ENCODE measurements around the gene MBTPS2. TPM values are rescaled to one million over a fixed set of nuclear protein-coding genes. Genes with fewer than 3 reads are reported as not detected.

The MBTPS2 gene
- total RNA-seq, 1 donor: 2.7 TPM

DNA sequence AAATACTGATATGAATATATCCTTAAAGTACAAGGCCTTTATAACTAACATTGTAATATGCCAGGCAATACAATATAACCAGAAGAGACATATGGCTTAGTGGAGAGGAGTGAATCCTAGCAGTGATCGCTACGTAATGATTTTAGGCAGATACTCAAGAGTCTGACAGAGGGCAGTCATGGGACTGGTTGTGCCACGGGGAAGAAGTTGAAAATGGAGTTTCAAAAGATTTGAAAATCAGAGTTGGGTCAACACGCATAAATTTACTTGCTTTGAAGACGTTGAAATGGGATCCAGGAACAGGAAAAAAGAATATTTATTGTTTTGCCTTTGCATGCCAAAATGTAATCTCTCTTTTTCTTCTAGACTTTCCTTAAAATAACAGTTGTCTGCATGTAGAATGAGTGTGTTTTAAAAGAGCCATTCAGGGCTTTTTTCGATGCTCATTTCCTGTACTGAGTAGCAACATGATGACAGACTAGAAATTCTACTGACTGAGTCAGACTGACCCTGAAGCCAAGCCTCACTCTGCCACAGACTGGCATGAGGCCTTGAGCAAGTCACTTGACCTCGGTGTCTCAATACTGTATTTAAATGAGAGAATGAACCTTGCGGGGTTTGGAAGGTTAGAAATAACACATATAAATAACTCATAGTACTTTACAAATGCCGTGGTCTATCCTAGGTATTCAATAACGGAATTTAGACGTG, 93.0 kb downstream of the MBTPS2 start:
- DNase-seq (ENCODE audit: low read depth in 2 of 3, low spot score in 2 of 3): no peak

DNA sequence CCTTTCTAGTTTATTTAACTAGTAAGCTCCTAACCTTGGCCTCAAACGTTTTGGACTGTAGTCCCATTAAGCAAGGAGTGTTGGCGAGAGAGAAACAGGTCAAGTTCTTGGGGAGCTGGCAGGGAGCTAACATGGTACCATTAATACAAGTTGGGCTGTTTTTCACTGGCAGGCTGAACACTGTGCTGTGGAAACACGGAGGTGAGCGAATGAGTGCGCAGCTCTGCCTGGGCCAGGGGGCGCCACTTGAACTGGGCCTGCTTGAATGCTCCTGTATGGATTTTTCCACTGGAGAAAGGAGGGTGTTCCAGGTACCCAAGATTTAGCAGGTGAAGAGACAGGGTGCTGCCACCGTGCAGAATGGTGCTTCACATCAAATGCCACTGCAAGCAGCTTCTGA, 93.7 kb downstream of the MBTPS2 start:
- no peak for DNase-seq (ENCODE audit: low read depth in 2 of 3, low spot score in 2 of 3)

DNA sequence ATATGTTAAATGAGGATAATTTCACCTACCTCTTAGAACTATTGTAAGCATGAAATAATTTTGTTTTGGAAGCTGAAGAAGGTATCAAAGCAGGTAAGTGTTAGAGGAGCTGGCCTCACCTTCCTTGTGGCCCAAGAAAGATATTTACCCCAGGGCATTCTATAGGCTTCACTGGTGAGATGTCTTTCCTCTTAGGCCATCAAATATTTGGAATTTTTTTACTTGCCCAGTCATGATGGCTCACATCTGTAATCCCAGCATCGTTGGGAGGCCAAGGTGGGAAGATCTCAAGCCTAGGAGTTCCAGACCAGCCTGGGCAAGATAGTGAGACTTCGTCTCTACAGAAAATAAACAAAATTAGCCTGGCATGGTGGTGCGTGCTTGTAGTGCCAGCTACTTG, 95.0 kb downstream of the MBTPS2 start:
- no peak for DNase-seq (ENCODE audit: low read depth in 2 of 3, low spot score in 2 of 3)

Small RNAs within 50 kb of the gene (small RNA-seq; reads per million reads assigned to genes)
- gene U73479.1: not detected

Other genes with a start within 250 kb of the MBTPS2 start
- gene KLHL34, start 181.3 kb upstream of the MBTPS2 start, total RNA-seq: not detected
- not detected for gene SMPX, start 81.5 kb upstream of the MBTPS2 start, total RNA-seq
- gene YY2, start 16.4 kb downstream of the MBTPS2 start, total RNA-seq: 1.1 TPM
- gene SMS, start 101.1 kb downstream of the MBTPS2 start, total RNA-seq: 27.7 TPM
- under 0.01 TPM for gene PHEX, start 192.7 kb downstream of the MBTPS2 start, total RNA-seq